Measurements from ENCODE around the gene ADARB2. TPM values are rescaled to one million over a fixed set of nuclear protein-coding genes. Genes with fewer than 3 reads are reported as not detected.

The ADARB2 gene
- total and polyA plus RNA-seq, 7 donors = 0.05 to 0.39 (median 0.15) TPM; not detected in 2

- H3K36me3 ChIP-seq (ENCODE audit: insufficient read depth in 1 of 2, low read depth in 1 of 2) = no peaks in the 10 kb centered on the region
- intact Hi-C loops (cut with DNase I) = no loop called here
- no peaks in the 10 kb centered on the region for H3K4me1 ChIP-seq
- no peak for ATAC-seq
- H3K4me3 ChIP-seq = no peak overlapping the region
- TF ChIP-seq CTCF (IDR thresholded peaks at IDR 0.05) = no peak
- 94 to 95% (median 95%) methylated on average over 8 of the region's 8 CpGs for WGBS, 3 donors
- no peaks in the 10 kb centered on the region for H3K27me3 ChIP-seq (ENCODE audit: insufficient read depth in 3 of 3, low read length in 2 of 3)
- H3K9me3 ChIP-seq = no peaks in the 10 kb centered on the region
- H3K27ac ChIP-seq = no peak overlapping the region
- no peak for DNase-seq
Measured at GRCh38 chr10:1504940-1505339, 232.4 kb downstream of the ADARB2 start.

- no peak overlapping the region for H3K27ac ChIP-seq
- no peak for DNase-seq
- 85 to 87% (median 86%) methylated on average over 15 of the region's 15 CpGs for WGBS, 3 donors
Measured at GRCh38 chr10:1504286-1504685, 233.0 kb downstream of the ADARB2 start.

GRCh38 chr10:1502451-1502850, 234.9 kb downstream of the ADARB2 start:
- no peaks in the 10 kb centered on the region for H3K4me1 ChIP-seq
- intact Hi-C loops (cut with DNase I) = no loop called here

More at GRCh38 chr10:1504286-1504685, 233.0 kb downstream of the ADARB2 start:
- intact Hi-C loops (cut with DNase I) = no loop called here
- Histone ChIP-seq H3K4me3 (no peak overlapping the region), H3K36me3 (ENCODE audit: insufficient read depth in 1 of 2, low read depth in 1 of 2) (no peaks in the 10 kb centered on the region), H3K4me1 (no peaks in the 10 kb centered on the region), H3K9me3 (no peaks in the 10 kb centered on the region), H3K27me3 (ENCODE audit: insufficient read depth in 3 of 3, low read length in 2 of 3) (no peaks in the 10 kb centered on the region)
- no peak for ATAC-seq
- no peak for TF ChIP-seq CTCF (IDR thresholded peaks at IDR 0.05)

GRCh38 chr10:1499359-1499957, 237.9 kb downstream of the ADARB2 start:
- H3K36me3 ChIP-seq (ENCODE audit: insufficient read depth in 1 of 2, low read depth in 1 of 2) = no peaks in the 10 kb centered on the region
- no peak overlapping the region for H3K27ac ChIP-seq
- intact Hi-C loops (cut with DNase I) = no loop called here
- no peak overlapping the region for H3K4me3 ChIP-seq
- no peaks in the 10 kb centered on the region for H3K9me3 ChIP-seq
- ATAC-seq (no peak), DNase-seq (no peak)
- WGBS, 3 donors = 87 to 91% (median 88%) methylated on average over 3 of the region's 3 CpGs
- H3K4me1 ChIP-seq = no peaks in the 10 kb centered on the region
- no peak for TF ChIP-seq CTCF (IDR thresholded peaks at IDR 0.05)
- H3K27me3 ChIP-seq (ENCODE audit: insufficient read depth in 3 of 3, low read length in 2 of 3) = peaks cover 0 to 5% (median 0%) of the 10 kb centered on the region in 3 donors

More at GRCh38 chr10:1502451-1502850, 234.9 kb downstream of the ADARB2 start:
- no peaks in the 10 kb centered on the region for H3K9me3 ChIP-seq
- no peak for TF ChIP-seq CTCF (IDR thresholded peaks at IDR 0.05)
- no peak for DNase-seq
- H3K4me3 ChIP-seq = no peak overlapping the region
- H3K27me3 ChIP-seq (ENCODE audit: insufficient read depth in 3 of 3, low read length in 2 of 3) = peaks cover 0 to 5% (median 0%) of the 10 kb centered on the region in 3 donors
- WGBS, 3 donors = 59 to 74% (median 69%) methylated on average over 5 of the region's 5 CpGs
- no peak overlapping the region for H3K27ac ChIP-seq
- H3K36me3 ChIP-seq (ENCODE audit: insufficient read depth in 1 of 2, low read depth in 1 of 2) = no peaks in the 10 kb centered on the region
- ATAC-seq = no peak
